ENCODE data around the gene TUBB1.
"Not testable (repeated sequence)": the region's sequence is repeated elsewhere in the genome, so short reads cannot be mapped to it uniquely, and the experiment has no call there.

Gene TUBB1

GRCh38 chr20:59037386-59037785 lies 18.2 kb downstream of the TUBB1 start:
- in situ Hi-C loops (cut with HindIII; ENCODE audit: low sequenced_read_pairs), result no loop called here

- in situ Hi-C loops (cut with HindIII; ENCODE audit: low sequenced_read_pairs), result no loop called here
These were observed 20.0 kb downstream of the TUBB1 start for GRCh38 chr20:59039233-59039632.

DNA sequence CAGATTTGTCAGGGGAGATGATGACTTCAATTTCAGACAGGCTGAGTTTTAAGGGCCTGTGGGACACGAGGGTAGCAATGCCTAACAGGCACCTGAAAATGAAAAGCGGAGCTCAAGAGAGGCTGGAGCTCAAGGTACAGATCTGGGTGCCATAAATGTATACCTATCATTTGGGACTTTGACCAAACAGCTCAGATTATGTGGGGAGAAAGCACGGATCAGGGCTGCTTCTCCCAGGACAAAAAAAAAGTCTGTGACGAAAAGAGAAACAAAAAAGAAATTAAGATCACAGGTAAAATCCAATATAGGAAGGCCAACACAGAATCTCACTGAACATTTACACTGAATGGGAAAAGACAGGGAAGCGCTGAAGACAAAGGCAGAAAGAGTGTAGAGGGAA lies 21.4 kb downstream of the TUBB1 start:
- in situ Hi-C loops (cut with HindIII; ENCODE audit: low sequenced_read_pairs), result no loop called here

DNA sequence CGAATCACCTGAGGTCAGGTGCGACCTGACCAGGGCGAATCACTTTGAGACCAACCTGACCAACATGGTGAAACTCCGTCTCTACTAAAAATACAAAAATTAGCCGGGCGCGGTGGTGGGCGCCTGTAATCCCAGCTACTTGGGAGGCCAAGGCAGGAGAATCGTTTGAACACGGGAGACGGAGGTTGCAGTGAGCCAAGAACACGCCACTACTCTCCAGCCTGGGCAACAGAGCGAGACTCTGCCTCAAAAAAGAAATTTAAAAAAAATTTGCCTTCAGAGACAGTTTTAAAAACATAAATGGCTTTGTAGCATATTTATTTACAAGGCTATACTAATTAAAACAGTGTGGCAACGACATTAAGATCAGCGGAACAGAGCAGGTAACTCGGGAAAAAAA lies 22.3 kb downstream of the TUBB1 start:
- in situ Hi-C loops (cut with HindIII; ENCODE audit: low sequenced_read_pairs), result not testable (repeated sequence)

- in situ Hi-C loops (cut with HindIII; ENCODE audit: low sequenced_read_pairs), result no loop called here
These were observed 23.0 kb downstream of the TUBB1 start, which contains the start of gene PRELID3B for GRCh38 chr20:59042151-59042795. Gene PRELID3B (minus strand): TSS chr20:59042786. CDS start chr20:59042730, 56 bp downstream.

DNA sequence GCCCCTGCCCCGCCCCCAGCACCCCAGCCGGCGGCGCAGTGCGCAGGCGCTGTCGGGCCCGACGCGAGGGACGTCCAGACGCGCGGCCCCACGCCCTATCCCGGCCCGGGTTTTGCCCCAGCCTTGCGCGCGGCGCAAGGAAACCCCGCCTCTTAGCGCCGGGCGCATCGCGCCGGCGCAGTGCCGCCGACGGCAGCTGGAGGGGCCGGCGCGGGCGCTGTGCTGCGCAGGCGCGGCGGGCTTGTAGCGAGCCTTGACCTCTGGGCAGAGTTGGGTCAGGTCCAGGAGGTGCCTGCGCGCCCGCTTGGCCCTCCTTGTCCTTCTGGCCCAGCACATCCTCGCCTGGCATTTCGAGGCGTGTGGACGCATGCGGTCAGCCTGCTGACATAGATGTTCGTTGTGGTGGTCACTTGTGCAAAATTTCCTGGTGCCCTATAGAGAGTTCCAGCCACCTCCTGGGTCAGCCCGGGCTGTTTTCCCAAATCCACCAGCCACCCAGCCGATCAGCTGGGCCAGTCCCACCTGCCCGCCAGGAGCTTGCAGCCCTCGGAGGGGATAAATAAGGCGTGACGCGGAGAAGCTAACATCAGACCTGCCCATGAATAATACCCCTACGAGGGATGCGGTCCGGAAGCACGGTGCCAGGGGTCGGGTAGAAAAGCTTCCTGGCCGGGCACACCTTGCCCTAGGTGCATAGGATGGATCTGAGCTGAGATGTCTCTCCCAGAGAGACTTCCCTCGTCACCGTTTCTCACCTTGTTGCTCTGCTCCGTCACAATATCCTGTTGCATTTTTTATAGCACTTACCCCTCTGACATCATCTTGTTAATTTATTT lies 23.8 kb downstream of the TUBB1 start:
- in situ Hi-C loops (cut with HindIII; ENCODE audit: low sequenced_read_pairs), result no loop called here

DNA sequence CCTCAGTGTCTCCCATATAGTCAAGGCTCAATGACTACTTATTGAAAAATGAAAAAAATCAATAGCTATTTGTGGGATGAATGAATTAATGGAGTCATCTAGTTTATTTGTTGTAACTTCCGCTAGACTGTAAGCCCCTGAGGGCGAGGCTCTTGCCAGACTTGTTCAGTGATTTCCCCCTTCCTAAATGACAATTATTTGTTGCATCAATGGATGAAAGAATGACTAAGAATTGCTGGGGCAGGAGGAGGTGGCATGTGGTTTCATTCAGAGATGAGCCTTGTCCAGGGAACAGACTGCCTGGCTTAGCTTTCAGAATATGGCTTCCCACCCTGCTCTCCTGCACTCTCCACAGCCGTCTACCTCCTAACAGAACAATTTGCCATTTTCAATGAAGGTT lies 24.5 kb downstream of the TUBB1 start:
- in situ Hi-C loops (cut with HindIII; ENCODE audit: low sequenced_read_pairs), result no loop called here

DNA sequence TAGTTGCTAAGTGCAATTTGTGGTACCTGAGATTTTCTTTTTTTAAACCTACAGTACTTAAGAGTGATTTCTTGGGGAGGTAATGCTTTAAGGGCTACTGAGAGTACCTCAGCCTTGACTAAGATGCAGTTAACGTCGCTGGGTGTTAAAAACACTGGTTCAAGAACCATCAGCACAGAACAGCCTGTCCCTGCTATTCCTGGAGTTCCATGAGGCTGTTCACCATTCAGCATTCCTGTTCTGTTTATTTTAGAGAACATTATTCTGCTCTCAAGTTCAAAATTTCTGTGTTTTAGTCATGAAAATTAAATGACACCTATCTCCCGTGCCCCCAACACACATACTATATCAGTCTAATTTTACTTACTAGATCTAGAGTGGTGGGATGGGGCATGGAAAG lies 25.1 kb downstream of the TUBB1 start:
- in situ Hi-C loops (cut with HindIII; ENCODE audit: low sequenced_read_pairs), result no loop called here

DNA sequence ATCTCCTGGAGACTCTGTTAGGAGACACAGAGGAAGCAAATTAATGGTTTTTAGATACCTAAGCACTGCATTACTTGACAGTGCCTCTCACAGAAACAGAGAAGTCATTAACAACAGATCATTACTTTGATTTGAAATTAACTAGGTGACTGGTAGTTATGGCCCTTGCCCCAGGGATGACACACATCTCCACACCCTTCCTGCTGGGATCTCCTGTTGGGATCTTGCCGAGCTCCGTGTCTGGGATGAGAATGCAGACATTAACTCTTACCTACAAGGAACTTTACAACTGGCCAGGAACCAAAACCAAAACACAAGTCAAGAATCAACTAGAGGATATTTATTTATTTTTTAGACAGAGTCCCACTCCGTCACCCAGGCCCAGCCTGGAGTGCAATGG lies 25.6 kb downstream of the TUBB1 start:
- in situ Hi-C loops (cut with HindIII; ENCODE audit: low sequenced_read_pairs), result no loop called here

- in situ Hi-C loops (cut with HindIII; ENCODE audit: low sequenced_read_pairs), result no loop called here
These were observed 27.6 kb downstream of the TUBB1 start for GRCh38 chr20:59046862-59047261.

- in situ Hi-C loops (cut with HindIII; ENCODE audit: low sequenced_read_pairs), result no loop called here
These were observed 28.9 kb downstream of the TUBB1 start for GRCh38 chr20:59047938-59048680.

DNA sequence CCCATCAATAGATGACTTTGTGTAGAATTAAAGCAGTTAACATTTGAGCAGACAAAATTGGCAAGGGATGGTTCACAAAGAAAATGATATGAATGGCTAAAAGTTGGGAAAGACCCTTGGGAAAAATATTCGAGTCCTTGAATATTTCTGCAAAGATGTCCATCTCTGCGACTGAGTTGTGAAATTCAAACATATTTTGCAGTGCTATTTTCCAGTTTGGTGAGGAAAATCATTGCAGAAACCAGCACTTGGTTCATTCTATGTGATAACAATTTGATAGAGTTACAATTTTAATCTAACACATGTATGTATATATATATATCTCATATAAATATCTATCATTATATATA lies 29.4 kb downstream of the TUBB1 start:
- in situ Hi-C loops (cut with HindIII; ENCODE audit: low sequenced_read_pairs), result no loop called here

- in situ Hi-C loops (cut with HindIII; ENCODE audit: low sequenced_read_pairs), result loop anchor here (5.0 kb wide), 1 partner anchor 152 kb away; no protein-coding TSS in a partner anchor
These were observed 31.2 kb downstream of the TUBB1 start for GRCh38 chr20:59050437-59050836.

GRCh38 chr20:59051666-59052185 lies 32.5 kb downstream of the TUBB1 start:
- in situ Hi-C loops (cut with HindIII; ENCODE audit: low sequenced_read_pairs), result loop anchor here (5.0 kb wide), 1 partner anchor 151 kb away; no protein-coding TSS in a partner anchor

DNA sequence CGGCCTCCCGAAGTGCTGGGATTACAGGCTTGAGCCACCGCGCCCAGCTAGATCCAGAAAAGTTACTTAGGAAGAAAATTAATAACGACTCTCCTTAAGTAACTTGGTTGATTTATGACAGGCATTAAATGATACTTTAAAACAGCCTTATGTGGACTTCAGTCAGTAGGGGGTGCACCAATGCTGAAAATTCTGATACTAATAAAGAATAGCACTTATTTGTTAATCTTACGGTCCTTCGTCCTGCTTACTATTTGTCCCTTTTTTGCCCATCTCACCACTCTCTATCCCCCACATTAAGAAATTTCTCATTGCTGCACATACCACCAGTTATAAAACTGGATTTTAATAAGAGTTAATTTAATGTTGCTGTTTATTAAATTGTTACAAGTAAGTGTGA lies 36.1 kb downstream of the TUBB1 start:
- in situ Hi-C loops (cut with HindIII; ENCODE audit: low sequenced_read_pairs), result no loop called here

- in situ Hi-C loops (cut with HindIII; ENCODE audit: low sequenced_read_pairs), result no loop called here
These were observed 42.9 kb downstream of the TUBB1 start for GRCh38 chr20:59062081-59062480.

DNA sequence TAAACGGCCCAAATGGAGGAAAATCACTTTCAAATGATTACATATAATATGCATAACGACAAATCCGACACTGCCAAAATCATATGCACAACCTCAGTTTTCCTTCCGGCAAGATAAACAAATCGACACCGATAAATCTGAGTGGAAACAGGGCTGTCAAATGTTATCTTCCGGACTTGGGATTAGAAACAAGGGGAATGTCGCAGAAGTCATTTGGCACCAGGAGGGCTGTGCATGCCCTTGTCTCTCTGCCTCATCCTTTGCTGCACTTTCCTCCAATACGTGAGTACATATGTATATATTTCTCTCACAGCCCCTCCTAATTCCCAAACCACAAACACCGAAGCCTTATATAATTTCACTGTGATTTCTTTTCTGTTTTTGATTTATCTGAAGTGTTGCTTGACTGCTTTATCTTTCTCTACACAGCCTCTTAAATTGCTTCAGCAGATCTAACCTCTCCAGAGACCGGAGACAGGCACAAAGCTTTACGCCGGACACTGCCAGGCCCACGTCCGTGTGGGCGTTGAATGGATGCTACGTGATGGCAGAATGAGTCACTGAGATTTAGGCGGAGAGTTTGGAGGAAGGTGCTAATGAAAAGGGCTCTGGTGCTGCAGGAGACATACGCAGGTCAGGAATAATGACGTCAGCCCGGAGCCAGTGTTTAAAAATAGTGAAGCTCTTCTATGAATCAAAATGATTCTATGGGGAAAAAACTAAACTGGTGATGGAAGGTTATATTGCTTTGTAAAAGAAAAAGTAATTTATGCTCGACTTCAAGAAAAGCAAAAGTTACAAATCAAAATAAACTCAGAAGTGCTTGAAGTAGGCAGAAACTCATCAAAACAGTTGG lies 44.4 kb downstream of the TUBB1 start:
- in situ Hi-C loops (cut with HindIII; ENCODE audit: low sequenced_read_pairs), result no loop called here

- in situ Hi-C loops (cut with HindIII; ENCODE audit: low sequenced_read_pairs), result no loop called here
These were observed 45.0 kb downstream of the TUBB1 start for GRCh38 chr20:59064214-59064722.

GRCh38 chr20:59068534-59068933 lies 49.3 kb downstream of the TUBB1 start:
- in situ Hi-C loops (cut with HindIII; ENCODE audit: low sequenced_read_pairs), result no loop called here

DNA sequence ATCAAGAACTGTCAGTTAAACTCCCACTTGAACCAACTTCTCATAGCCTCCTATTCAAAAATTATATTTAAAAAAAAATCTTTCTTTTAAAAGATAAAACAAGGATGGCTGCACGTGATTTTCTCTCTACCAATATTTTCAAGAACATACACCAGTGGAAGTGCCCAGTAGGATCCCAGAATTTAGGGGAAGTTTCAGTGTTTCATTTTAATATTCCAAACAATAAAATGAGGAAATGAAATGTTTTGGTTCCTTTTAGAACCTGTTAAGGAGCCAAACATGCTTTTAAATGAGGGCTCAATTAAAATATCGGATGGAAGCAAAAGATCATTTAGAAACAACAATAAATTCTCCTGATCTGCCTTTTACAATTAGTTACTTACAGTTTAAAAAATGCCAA lies 49.8 kb downstream of the TUBB1 start:
- in situ Hi-C loops (cut with HindIII; ENCODE audit: low sequenced_read_pairs), result no loop called here
